Skeletal muscle cell (primary cell): Measurements from ENCODE around the gene ZNF665.
A peak's percentile ranks its signal among the peaks of the same experiment; 100 is the strongest.
"Not testable (repeated sequence)": the region's sequence is repeated elsewhere in the genome, so short reads cannot be mapped to it uniquely, and the experiment has no call there.

ENCODE experiments used
- DNase-seq: peaks from one replicate; pipeline ENCODE4 v3.0.0-alpha.2; 2010; ENCODE audit warnings: low read depth
- H3K4me3 ChIP-seq: 2 replicates; pipeline ENCODE4 v1.5.1; 2011; ENCODE audit warnings: low read depth, mild to moderate bottlenecking, control low read depth, low read length, moderate library complexity

Gene ZNF665

DNA sequence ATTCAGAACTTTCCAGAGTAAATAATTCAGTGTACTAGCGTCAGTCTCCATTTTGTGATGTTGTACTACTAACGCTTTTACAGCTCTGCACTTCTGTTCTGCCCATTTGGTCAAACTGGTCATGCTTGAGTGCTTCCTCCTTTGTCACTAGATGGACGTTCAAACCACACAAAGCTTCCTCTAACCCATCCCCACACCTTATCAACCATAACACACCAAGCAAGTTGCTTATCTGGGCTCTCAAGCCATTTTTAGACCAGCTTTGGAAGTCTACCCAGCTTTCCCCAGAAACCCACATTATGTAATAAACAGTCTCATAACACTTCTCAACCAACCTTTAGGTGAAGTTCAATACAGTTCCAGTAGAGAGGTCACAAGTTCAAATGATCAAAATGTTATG is 32.0 kb downstream of the ZNF665 start:
- no peak for DNase-seq
- no peak overlapping the region for H3K4me3 ChIP-seq

DNA sequence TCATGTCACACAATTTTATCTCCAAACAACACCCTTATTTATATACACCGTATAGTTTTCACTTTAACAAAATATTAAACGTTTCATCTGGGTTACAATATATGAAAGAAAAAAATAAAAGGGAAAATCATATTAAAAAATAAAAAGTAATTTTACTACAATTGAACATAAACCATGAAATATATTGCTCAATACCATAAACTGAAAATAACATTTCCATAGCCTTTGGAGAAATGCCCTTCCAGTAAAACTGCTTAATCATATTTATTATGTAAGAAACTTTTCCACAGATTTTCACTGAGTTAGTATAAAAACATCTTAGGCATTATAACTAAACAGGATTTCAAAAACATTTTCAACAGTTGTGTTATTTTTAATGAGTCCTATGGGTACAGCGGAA is 32.8 kb downstream of the ZNF665 start:
- DNase-seq: no peak
- H3K4me3 ChIP-seq: no peak overlapping the region

DNA sequence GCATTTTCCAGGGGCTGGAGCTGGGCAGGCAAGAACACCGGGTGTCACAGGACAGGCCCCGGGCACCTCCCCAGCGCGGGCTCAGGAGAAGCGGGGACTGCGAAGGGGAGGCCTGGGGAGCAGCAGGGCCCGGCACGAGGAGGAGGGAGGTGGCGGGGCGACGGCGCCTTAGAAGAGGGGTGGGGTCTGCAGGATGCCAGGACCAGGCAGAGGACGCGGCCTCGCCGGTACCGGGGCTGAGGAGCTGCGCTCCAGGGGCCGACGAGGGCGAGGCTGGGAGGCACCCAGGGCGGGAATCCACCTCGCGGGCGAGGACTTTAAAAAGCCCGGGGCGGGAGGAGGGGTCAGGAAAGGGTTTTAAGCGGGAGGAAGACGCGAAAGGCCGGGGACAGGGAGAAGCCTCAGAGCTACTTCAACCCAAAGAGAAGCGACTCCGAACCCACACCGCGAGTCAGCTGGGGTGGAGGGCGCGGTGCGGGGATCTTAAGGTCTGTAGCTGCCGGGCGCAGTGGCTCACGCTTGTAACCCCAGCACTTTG is 35.0 kb downstream of the ZNF665 start:
- DNase-seq: no peak

DNA sequence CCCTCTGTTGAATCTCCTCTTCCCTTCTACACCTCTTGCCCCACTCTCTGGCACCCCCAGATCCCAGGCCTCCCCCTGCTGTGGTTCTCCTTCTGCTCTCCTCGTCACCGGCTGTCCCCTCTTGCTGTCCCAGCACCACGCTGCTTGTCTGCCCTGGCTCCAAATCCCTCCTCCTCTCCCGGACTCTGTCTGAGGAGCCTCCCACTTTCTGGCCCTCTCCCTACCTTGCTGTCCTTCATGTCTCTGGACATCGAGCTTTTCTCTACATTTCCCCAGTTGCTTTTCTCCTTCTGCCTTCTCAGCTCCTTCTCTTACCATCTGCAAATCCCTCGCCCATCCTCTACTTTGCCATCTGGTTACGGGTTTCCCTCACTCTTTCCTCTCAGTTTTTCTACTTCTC is 35.5 kb downstream of the ZNF665 start:
- peak overlapping the region; percentile 67 for H3K4me3 ChIP-seq
- no peak for DNase-seq

More for the DNA sequence above, 35.0 kb downstream of the ZNF665 start:
- H3K4me3 ChIP-seq: peak overlapping the region; percentile 67

DNA sequence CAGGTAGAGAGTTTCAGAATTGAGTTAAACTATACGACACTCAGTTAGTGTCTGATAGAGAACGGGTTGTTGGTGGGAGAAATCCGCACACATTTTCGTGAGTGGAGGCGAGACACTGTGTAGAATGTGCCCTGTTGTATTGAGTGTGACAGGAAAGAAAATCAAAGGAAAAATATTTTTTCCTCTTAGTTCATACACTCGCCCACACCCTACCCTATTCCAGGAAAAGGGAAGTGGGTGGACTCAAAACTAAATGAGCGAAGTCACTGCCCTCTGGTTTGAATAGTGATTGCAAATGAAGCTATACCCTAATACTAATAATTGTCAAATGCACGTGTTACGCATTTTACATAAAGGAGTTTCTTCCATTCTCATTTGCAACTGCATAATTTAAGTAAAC is 36.3 kb downstream of the ZNF665 start:
- no peak for DNase-seq
- H3K4me3 ChIP-seq: no peak overlapping the region

DNA sequence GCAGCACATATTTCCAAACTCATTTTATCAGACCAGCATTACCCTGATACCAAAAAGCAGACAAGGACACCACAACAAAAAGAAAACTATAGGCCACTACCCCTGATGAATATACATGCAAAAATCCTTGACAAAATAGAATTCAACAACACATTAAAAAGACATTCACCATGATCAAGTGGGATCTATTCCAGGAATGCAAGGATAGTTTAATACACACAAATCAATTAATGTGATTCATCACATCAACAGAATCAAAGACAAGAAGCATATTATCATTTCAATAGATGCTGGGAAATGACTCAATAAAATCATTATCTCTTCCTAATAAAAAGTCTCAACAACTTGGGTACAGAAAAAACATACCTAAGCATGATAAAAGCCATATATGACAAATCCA is 45.5 kb downstream of the ZNF665 start:
- H3K4me3 ChIP-seq: no peak overlapping the region
- DNase-seq: no peak

DNA sequence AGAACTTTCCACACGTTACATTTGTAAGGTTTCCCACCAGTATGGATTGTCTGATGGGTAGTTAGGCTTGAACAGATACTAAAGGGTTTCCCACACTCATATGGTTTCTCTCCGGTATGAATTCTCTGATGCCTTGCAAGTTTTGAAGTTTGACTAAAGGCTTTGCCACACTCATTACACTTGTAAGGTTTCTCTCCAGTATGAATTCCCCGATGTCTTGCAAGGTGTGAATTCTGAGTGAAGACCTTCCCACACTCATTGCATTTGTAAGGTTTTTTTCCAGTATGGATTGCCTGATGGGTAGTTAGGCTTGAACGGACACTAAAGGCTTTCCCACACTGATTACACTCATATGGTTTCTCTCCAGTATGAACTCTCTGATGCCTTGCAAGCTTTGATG is 52.8 kb downstream of the ZNF665 start:
- H3K4me3 ChIP-seq: no peak overlapping the region
- DNase-seq: no peak

DNA sequence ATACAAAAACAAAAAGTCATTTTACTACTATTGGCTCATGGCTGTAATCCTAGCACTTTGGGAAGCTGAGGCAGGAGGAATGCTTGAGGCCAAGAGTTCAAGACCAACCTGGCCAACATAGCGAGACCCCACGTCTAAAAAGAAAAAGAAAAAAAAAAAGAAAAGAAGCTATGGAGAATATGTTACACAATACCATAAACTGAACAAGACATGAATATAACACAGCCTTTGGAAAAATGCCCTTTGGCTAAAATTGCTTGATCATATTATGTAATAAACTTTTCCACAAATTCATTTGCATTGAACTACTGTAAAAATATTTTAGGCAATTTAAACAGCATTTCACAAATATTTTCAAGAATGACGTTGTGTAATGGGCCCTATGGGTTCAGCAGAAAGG is 56.7 kb downstream of the ZNF665 start:
- DNase-seq: no peak
- no peak overlapping the region for H3K4me3 ChIP-seq

DNA sequence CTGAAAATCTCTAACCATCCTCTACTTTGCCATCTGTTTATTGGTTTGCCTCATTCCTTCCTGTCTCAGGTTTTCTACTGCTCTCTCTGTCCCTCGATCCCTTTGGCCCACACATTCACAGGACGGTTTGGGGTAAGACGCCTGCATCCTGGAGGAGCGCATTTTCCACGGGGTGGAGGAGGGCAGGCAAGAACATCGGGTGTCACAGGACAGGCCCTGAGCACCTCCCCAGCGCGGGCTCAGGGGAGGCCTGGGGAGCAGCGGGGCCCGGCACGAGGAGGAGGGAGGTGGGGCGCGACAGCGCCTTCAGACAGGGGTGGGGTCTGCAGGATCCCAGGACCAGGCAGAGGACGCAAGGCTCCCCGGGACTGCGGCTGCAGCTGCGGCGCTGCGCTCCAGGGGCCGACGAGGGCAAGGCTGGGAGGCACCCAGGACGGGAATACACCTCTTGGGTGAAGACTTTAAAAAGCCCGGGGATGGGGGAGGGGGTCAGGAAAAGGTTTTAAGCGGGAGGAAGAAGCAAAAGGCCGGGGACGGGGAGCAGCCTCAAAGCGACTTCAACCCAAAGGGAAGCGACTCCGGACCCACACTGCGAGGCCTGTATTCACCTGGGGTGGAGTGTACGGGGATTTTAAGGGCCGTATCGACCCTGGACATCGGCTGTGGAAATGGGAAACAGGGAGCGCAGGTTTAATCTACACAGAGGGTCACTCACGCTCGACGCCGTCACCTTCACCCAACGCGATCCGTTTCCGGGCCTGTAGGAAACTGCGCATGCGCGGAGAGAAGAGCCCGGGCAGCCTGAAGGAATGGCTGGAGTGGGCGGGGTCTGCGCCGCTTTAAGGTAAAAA is 60.8 kb downstream of the ZNF665 start, which contains the start of gene ZNF415:
Gene ZNF415, minus strand, starts transcription at position 770 of the 851 bp plus-strand sequence. CDS start 10,234 bp downstream, outside the sequence.
- DNase-seq: peak; percentile 43
- H3K4me3 ChIP-seq: peak within 1 kb of the TSS; percentile 78

DNA sequence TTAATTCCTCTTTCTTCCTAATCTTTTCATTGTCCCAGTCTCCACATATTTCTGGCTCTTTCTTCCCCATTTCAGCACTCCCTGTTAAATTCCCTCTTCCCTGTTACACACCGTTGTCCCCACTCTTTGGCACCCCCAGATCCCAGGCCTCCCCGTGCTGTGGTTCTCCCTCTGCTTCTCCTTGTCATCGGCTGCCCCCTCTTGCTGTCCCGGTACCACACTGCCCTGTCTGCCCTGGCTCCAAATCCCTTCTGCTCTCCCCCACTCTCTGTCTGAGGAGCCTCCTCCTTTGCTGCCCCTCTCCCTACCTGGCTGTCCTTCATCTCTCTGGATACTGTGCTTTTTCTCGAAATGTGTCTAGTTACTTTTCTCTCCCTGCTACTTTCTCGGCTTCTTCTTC is 61.4 kb downstream of the ZNF665 start:
- peak overlapping the region; percentile 78 for H3K4me3 ChIP-seq
- no peak for DNase-seq

DNA sequence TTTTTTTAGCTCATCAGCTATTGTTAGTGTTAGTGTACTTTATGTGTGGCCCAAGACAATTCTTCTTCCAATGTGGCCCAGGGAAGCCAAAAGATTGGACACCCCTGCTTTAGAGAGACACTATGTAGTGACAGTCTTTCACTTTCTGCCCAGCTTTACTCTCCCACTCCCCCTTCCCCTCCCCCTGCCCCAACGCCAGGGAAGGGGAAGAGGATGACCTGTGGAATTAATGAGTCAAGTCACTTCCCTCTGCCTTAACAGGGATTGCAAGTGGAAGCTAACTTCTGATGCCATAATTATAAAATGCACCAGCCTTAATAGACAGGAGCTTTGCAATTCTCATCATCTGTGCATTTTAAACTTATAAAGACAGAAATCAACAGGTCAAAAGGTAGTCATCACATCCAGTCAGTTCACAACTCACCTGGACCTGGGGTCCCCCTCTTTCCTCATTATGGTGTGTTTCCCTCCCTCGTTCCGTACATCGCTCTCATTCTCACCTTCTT is 62.0 kb downstream of the ZNF665 start:
- no peak overlapping the region for H3K4me3 ChIP-seq
- no peak for DNase-seq

DNA sequence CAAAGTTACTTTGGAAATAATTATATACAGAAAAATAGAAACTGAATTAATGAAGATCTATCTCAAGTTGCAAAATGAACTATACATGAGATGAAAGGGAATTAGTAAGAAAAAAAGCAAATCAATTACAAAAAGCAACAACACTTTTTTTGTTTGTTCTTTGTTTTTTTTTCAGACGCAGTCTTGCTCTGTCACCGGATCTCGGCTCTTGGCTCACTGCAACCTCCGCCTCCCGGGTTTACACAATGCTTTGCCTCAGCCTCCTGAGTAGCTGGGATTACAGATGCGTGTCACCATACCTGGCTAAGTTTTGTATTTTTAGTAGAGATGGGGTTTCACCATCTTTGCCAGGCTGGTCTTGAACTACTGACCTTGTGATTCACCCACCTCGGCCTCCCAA is 62.7 kb downstream of the ZNF665 start:
- no peak for DNase-seq
- no peak overlapping the region for H3K4me3 ChIP-seq

DNA sequence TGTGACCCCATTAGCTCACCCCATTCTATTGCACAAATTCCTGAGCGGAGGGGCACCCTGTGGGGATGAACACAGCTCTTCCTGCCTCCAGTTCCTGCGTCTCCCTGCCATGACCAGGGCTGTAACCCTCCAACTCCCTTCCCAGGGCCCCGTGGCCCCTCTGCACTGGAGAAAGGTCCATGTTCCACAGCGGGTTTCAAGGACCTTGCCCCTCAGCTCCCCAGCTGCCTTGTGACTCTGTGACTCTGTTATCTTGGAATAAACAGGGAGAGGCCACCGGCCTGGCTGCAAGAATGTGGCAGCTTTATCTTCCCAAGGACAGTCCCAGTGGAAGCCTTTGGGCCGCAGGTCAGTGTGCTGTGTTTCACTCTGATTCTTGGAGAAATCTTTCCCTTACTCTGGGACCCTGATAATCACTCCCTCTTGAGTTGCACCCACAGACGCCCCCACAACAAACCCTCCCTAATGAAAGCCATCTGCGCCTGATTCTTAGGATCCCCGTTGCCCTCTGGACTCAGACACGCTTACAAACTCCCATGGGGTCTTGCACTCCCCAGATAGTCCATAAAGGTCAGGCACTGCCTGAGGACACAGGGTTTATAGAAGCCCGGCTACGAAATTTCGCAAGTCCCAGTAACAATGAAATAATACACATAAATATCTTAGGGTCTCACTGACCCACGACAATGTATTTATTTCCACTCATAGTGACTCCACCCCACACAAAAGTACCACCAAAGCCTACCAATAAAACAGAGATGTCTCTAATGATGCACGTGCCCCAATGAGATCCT is 66.2 kb downstream of the ZNF665 start:
- DNase-seq, H3K4me3 ChIP-seq: not testable (repeated sequence)

DNA sequence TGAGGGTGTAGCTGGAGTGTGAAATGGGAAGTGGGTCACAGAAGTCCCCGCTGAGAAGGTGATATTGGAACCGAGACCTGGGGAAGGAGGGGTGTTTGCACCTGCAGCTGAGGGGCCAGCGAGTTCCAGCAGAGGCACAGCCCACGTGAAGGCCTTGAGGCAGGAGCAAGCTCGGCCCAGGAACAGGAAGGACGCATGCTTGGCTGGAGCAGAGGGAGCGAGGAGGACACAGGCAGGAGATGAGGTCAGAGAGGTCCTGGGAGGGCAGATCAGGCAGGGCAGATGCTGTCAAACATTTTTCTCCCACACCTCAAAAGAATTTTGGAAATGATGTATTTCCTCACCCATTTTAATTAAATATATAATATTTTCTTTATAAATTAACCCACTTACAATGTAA is 69.8 kb downstream of the ZNF665 start:
- no peak for DNase-seq
- H3K4me3 ChIP-seq: no peak overlapping the region
